OCI-LY1 (cell line): ENCODE results near the gene KLF11.

Experiments
- EZH2 ChIP-seq: fragments of 200-600 bp; sonication (generic), shearing (Covaris generic); IDR thresholded peaks from 2 replicates; pipeline ENCODE4 v1.8.0; 2017; ENCODE audit warnings: borderline replicate concordance, mixed run types, mild to moderate bottlenecking, antibody characterized with exemption, low read length, moderate library complexity, mixed read lengths
- TF ChIP-seq, protein P1 (sequence below): fragments of 200-600 bp; sonication (generic), shearing (Covaris generic); IDR thresholded peaks from 2 replicates; pipeline ENCODE4 v1.5.1; 2017; ENCODE audit warnings: mild to moderate bottlenecking, antibody characterized with exemption, low read length, moderate library complexity, mixed read lengths

DNA sequence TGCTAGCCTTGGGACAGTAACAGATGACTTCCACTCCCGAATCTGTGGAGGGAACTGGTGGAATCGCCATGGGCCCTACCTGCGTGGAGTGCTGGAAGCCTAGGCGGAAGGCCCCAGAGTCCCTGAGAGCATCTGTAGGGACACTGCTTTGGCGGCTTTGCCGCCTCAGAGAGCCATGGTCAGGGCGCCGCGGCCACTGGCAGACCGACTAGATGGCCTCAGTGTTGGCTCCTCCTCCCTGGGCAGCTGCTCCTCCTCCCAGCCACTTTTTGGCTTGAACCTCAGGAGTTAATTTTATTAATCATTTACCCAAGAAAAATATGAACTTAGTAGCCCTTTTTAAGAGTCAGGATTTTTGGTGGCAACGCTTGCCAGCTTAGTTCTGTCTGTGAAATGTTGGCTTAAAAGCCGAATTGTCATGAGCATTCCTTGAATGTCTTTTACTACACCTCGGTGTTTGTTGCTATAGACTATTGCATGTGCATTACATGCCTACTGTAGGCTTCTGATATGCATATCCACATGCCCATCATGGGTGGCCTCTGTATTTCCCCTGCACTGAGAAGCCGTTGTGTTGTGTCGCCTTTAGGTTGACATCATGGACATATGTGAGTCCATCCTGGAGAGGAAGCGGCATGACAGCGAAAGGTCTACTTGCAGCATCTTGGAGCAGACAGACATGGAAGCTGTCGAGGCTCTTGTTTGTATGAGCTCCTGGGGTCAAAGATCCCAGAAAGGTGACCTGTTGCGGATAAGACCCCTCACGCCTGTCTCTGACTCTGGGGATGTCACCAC is 2.4 kb downstream of the KLF11 start:
- TF ChIP-seq, protein P1, sequence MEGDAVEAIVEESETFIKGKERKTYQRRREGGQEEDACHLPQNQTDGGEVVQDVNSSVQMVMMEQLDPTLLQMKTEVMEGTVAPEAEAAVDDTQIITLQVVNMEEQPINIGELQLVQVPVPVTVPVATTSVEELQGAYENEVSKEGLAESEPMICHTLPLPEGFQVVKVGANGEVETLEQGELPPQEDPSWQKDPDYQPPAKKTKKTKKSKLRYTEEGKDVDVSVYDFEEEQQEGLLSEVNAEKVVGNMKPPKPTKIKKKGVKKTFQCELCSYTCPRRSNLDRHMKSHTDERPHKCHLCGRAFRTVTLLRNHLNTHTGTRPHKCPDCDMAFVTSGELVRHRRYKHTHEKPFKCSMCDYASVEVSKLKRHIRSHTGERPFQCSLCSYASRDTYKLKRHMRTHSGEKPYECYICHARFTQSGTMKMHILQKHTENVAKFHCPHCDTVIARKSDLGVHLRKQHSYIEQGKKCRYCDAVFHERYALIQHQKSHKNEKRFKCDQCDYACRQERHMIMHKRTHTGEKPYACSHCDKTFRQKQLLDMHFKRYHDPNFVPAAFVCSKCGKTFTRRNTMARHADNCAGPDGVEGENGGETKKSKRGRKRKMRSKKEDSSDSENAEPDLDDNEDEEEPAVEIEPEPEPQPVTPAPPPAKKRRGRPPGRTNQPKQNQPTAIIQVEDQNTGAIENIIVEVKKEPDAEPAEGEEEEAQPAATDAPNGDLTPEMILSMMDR: no peak
- no peak for TF ChIP-seq EZH2
